NCI-H748 treated with DMSO at 0.1 percent for 48 hours (cell line): ENCODE data around the gene MYO9B.
A peak's percentile ranks its signal among the peaks of the same experiment; 100 is the strongest.

ENCODE experiments used
- DNase-seq: peaks from one replicate; lab custom pipeline; 2025; lab: John Stamatoyannopoulos, UW

The MYO9B gene

DNA sequence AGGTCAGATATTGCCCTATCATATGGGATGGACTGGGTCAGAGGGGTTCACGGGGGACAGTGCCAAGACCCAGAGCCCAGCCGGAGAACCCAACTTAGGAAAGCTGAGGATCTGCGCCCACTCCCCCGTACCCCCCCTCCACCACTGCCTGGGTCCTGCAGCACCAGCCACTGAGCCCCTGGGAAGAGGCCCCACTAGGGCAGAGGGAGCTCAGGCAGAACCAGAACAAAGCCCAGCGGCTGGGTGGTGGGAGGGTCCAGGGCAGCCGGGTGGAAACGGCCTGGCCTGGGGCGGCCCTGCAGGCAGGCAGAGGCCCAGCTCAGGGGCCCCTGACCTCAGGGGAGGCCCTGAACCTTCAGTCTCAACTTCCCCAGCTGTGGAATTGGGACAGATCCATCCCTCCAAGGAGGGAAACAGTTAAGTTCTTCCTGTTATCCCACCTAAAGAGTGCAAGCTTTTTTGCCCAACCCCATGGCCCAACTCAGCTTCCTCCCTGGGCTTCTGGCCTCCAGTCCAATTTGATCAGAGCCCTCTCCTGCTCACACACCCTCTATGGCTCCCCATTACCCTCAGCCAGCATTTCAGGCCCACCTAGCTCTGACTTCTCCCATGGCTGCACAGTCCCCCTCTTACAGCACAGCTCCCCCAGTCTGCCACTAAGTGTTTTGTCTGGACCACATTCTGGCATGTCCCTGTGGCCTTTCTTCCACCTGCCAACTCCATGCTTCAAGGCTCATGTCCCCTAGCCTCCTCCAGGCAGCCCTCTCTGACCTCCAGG, 167.0 kb downstream of the MYO9B start:
- DNase-seq = no peak

DNA sequence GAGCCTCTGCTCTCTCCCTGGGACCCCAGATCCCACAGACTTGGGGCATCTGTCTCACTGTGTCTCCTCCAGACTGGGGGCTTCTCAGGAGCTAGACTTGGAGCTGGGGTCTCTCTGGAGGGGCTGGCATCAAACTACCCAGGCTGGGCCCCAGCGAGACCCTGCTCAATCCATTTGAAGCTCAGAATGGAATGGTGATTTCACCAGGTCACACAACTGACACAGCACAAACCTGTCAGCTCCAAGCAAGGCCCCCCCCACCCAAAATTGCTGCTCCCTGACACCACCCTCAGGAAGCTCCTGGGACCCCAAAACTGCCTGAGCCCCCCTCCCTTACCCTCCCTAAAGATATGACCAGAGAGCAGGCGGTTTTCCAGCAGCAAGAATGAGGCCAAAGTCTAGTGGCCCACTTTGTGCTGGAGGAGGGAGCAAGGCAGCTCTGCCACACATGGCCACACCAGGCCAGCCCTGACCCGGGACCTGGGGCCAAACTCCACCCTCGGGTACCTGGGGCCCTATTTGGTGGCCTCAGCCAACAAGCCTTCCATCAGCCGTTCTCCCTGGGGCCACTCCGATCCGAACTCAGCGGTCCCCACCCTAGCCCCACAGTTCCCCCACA, 167.7 kb downstream of the MYO9B start:
- no peak for DNase-seq

DNA sequence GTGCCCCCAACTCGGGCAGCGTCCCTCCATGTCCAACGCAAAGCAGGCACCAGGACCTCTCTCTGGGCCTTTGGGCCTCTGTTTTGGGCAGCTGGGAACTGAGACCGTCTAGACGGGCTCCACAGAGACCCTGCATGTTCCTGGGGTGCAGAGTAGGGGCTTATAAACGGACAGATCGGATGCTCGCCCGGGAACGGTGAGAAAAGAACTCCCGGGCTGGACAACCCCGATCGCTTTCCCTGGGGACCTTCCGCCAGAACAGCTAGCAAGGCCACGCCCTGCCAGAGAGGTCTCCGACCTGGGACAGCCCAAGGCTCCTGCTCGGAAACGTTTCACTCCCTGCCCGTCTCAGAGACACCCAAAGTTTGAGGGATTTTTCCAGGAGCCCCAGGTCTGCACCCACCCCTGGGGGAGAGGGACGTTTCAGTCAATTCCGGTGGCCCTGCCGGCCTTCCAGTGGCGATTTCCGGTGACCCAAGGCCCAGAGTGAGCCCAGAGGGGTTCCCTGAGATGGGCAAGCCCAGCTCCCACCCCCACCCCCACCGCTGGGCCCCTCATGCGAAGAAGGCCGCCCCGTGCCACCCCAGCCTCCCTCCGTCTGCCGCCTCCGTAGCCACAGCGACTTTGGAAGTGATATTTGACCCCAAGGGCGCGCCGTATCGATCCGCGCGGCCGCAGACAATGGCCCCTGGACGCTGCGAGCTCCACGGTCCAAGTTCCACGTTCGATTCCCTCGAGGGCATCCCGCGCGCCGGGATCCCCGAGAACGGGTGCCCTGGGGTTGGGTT, 168.4 kb downstream of the MYO9B start:
- no peak for DNase-seq

DNA sequence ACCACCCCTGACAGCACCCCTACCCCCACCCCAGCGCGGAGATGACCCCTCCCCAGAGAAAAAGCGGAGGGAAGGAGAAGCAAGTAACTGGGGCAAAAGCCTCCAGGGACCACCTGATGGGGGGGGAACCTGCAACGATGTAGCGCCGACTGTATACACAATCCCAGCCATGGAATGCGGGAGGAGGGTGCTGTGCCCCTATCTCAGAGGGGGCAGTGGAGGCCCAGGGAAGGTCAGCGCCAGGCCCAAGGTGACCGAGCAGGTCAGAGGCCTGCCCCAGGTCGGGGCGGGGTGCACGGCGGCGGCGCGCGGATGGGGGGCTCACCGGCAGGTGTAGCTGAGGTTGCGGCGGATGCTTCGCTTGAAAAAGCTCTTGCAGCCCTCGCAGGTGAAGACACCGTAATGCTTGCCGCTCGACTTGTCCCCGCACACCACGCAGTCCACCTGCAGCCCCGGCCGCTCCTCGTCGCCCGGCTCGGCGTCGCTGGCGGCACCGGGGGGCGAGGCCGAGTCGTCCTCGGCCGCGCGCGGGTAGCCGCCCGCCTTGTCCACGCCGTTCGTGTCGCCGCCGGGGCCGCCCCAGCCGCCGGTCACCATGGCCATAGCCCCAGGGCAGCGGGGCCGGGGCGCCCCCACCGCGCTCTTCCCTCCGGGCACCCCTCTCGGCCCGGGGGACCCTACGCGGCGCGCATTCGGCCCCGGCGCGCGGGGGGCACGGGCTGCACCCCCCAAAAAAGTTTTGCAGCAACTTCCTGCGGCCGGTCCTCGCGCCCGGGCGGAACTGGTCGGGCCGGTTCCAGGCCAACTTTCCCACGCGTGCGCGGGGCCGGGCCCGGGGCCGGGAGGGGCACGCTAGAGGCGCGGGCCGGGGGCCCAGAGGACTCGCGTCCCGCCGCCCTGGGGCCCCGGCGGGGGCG, 169.3 kb downstream of the MYO9B start:
- no peak for DNase-seq

DNA sequence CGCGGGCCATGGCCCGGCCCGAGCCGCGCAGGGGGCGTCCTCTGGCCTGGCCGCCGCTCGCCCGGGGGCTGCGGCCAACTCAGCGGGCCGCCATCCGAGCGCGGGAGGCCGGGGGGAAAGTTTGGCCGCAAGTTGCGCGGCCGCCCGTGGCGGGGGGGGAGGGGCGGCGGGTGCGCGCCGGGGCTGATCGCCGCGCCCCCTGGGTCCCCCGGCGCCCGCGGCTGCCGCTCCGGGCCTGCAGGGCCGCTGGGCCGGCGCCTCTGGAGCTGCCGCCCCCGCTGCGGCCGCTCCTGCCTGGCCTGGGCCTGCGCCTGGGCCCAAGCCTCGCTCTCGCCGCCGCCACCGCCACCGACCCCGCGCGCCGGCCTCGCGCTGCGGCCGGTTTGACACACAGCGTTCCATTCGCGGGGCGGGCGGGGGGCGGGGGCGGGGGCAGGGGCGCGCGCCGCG, 170.0 kb downstream of the MYO9B start, which contains the start of gene NR2F6:
Gene NR2F6 (minus strand): TSS at position 385 of the 450 bp plus-strand sequence. CDS start 699 bp downstream, outside the sequence.
- no peak for DNase-seq

DNA sequence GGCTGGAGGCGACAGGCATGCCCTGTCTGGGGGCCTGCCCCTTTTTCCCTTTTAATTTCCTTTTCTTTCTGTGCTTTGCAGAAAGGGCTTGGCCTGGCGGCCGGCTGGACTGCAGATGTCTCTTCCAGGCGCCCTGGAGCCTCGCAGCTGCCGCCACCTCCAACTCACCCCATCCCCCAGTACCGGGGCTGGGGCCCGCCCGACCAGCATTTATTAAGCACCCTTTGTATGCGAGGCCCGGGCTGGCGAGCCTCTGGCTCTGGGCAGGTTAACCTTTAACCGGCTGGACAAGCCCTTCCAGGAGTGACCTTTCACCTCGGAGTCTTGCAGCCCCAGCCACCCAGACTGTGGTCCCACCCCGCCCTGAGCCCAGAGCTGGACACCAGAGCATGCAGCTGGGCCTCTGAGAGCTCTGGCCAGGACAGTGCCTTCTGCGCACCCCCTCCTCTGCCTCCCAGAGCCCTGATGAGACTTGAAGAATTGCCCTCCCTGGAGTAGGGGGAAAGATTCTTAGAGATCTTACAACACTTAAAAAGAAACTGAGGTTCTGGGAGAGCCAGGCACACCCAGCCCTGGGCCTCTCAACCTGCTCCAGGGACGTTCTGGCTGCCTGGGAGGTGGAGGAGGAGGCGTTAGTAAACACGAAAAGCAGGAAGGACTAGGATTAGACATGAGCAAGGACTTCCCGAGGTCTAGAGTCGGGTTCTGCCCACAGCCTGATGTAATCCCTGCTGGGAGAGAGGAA, 171.3 kb downstream of the MYO9B start:
- peak; percentile 1 for DNase-seq

DNA sequence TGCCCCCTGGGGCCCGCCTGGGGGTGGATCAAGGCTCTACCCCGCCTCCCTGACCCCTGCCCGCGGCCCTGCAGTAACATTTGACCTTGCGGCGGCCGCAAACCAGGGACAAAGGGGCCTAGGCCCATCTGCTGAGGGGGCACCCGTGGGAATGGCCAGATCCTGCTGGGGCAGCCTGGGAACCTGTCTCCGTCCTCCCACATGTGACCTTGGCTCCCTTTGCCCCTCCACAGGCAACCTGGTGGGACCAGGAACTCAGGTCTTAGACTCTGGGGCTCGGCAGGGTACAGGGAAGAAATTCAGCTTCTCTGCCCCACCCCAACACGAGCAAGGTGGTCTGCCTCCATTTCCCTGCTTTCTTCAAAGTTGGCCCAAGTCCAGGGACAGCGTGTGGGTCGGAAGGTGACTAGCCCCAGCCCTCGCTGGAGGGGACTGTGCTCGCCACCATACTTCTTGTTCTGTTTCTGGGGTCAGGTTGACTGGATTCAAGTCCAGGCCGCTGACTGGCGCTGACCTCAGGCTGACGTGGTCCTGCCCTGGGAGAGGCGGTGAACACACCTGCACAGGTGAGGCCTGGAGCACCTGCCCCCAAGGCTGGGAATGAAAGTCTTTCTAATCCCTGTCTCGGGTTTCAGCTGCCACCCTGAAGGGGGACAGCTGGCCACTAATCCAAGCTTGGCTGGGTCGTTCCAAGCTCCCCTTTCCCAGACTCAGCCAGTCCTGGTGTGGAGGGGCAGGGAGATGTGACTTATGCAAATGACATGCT, 172.6 kb downstream of the MYO9B start:
- no peak for DNase-seq

DNA sequence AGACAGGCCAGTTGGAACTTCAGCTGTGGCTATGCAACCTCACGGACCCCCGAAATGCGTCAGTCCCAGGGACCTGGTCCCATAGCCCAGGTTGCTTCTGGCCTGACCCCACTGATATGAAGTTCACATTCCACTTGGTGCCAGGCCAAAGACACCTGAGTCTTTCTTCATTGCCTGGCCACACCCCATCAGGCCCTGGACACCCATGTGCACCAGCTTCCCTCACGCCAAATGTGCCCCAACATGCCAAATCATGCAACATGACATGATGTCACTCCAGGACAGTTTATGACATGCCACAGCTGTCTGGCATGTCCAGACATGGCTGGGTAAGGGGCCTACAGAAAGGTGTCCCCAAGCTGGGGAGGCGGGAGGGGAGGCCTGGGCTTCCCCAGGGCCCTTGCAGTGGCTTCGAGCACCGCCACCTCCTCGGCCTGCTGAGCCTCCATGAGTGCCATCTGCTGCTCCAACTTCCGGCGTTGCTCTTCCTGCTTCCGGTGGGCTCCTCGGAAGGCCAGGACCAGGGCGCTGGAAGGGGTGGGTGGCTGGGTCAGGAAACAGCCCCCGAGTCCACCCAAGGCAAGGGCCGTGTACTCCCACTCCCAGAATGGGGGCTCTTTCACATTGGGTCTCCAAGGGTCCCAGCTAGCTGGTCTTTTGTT, 174.4 kb downstream of the MYO9B start:
- no peak for DNase-seq

DNA sequence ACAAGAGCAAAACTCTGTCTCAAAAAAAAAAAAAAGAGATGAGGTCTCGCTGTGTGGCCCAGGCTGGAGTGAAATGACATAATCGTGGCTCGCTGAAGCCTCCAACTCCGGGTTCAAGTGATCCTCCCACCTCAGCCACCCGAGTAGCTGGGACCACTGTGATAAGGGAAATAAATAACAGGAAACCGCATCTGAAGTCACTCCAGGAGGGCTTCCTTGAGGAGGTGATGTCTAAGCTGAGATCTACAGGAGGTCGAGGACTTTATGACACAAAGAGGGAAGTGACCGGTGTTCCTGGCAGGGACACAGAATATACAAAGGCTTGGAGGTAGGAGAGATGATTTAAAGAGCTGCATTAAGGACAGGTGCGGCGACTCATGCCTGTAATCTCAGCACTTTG, 179.1 kb downstream of the MYO9B start:
- no peak for DNase-seq

DNA sequence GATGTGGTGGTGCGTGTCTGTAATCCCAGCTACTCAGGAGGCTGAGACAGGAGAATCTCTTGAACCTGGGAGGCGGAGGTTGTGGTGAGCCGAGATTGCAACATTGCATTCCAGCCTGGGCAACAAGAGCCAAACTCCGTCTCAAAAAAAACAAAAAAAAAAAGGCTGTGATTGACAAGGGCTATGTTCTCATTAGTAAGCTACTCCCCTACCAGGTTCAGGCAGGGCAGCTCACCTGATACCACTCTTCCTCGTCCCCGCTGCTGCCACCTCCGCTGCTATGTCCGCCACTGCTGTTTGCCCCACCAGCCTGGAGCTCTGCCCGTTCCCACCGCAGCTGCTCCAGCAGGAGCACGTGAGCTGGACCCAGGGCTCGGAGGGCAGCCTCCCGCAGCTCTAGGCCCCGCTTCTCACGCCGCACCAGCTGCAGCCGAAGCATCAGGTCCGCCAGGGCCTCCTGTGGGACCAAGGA, 179.6 kb downstream of the MYO9B start:
- no peak for DNase-seq

DNA sequence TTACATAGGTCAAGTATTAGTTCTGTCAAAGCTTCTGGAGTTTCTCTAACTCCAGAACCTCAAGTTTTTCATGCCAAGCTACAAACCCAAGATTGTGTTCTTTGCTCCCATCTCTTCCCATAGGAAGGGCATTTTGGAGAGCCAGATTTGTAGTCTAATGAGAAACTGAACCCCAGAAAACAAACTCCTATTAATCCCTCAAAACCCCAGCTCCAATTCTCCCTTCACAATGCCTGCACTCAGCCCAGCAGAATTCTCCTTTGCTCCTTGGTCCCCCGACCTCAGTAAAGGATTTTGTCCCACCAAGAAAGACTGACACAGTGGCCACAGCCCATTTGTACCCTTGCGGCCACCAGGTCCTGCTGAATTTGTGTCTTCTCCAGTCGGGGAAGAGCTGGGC, 180.6 kb downstream of the MYO9B start:
- DNase-seq = no peak

DNA sequence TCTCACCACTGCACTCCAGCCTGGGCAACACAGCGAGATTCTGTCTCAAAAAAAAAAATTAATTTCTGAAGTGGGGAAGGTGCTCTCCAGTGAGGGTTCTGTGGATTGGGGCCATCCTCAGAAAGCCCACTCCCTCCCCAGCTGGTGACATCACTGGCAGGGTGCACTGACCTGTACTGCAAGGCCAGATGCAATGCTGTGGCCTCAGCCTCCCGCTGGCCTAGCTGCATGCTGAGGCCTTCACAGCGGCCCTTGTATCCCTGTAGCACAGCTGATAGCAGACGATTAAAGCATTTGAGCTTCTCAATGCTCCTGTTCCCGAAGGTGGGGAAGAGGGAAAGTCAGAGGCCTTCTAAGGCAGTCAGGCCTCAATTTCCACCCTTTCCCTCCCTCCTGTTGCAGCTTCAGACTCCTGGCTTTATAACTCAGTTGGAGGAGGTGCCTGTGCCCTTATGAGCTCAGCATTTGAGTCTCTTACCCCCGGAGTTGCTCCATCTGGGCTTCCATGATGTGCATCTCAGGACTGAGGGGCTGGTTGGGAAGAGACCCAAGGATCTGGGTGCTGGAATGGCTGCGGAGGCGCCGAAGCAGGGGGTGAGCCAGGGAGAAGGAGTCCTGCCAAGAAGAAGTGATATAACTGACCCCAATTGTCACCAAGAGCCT, 183.7 kb downstream of the MYO9B start:
- no peak for DNase-seq

DNA sequence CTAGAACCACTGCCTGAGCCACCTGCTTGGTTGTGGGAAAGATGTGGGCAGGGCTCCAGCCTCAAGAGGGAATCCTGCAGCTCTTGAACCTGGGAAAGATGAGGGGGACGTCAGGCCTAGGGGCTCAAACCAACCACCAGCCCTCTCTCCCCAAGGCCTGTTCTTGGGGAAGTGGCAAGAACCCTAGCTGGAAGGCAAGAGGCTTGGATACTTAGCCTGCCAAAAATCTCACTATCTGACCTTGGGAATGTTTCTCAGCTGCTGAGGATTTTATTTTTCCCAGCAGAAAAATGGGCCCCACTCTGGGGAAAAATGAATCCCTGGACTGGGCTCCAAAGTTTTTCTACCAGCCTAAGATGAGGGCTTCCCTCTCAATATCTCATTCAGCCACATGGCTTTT, 184.4 kb downstream of the MYO9B start:
- no peak for DNase-seq

DNA sequence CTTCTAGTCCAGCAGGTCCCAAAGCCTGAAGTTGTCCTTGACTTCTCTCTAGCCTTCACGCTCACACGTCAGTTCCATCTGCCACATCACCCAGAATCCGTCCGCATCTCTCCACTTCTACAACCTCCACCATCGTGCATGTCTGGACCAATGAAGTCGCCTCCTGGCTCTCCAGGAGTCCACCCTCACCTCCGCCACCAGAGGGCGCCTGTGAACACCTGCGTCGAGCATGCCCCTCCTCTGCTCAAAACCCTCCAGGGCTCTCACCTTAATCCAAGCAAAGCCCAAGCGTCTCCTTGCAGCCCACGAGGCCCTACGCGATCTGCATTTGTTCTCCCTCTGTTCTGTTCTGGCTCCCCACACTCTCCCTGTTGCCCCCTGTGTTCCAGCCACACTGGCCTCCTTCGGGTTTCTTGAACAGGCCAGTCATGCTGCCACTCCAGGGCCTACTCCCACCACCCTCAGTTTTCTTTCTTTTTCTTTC, 185.3 kb downstream of the MYO9B start:
- DNase-seq = peak; percentile 70

DNA sequence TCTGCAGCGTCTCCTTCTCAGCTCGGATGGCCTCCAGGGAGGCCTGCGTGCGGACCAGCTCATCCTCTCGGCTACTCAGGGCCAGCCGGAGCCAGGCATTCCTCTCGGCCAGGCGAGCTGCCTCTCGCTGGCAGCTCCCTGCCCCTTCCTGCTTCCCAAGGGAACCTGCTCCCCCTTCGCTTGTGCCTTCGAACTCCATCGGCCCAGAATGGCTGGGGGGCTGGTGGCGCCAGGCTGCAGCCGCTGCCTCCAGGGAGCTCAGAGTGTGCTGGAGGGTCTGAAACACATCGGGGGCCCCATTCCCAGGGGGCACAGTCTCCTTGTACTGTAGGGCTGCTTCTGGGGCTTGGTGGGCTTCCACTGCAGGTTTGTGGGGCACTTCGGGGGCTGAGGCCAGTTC, 187.0 kb downstream of the MYO9B start:
- DNase-seq = no peak
